ENCODE results near the gene DSG1.
"Not testable (repeated sequence)": the region's sequence is repeated elsewhere in the genome, so short reads cannot be mapped to it uniquely, and the experiment has no call there.

Gene DSG1

GRCh38 chr18:31353336-31353735, 35.4 kb downstream of the DSG1 start:
- not testable (repeated sequence) for DNase-seq (ENCODE audit: low spot score)

- DNase-seq (ENCODE audit: low spot score) = no peak
Observed at GRCh38 chr18:31354990-31355389, 37.0 kb downstream of the DSG1 start.

- DNase-seq (ENCODE audit: low spot score) = no peak
Observed at GRCh38 chr18:31356025-31356424, 38.1 kb downstream of the DSG1 start.

- no peak for DNase-seq (ENCODE audit: low spot score)
Observed at GRCh38 chr18:31364190-31364589, 46.2 kb downstream of the DSG1 start.

GRCh38 chr18:31369478-31369877, 51.5 kb downstream of the DSG1 start:
- no peak for DNase-seq (ENCODE audit: low spot score)

- DNase-seq (ENCODE audit: low spot score) = no peak
Observed at GRCh38 chr18:31371989-31372388, 54.0 kb downstream of the DSG1 start.

- DNase-seq (ENCODE audit: low spot score) = no peak
Observed at GRCh38 chr18:31373641-31374040, 55.7 kb downstream of the DSG1 start.

- DNase-seq (ENCODE audit: low spot score) = no peak
Observed at GRCh38 chr18:31376477-31376876, 58.5 kb downstream of the DSG1 start, which contains the start of gene DSG4. Gene DSG4, plus strand, starts transcription at chr18:31376777. Its CDS starts 135 bp downstream, at chr18:31376912.

GRCh38 chr18:31380912-31381311, 63.0 kb downstream of the DSG1 start:
- DNase-seq (ENCODE audit: low spot score) = no peak

GRCh38 chr18:31382107-31382506, 64.1 kb downstream of the DSG1 start:
- no peak for DNase-seq (ENCODE audit: low spot score)

- DNase-seq (ENCODE audit: low spot score) = no peak
Observed at GRCh38 chr18:31386741-31387140, 68.8 kb downstream of the DSG1 start.

GRCh38 chr18:31393286-31393685, 75.3 kb downstream of the DSG1 start:
- no peak for DNase-seq (ENCODE audit: low spot score)

- DNase-seq (ENCODE audit: low spot score) = no peak
Observed at GRCh38 chr18:31396796-31397612, 79.0 kb downstream of the DSG1 start.

- no peak for DNase-seq (ENCODE audit: low spot score)
Observed at GRCh38 chr18:31398191-31398590, 80.2 kb downstream of the DSG1 start.

- DNase-seq (ENCODE audit: low spot score) = no peak
Observed at GRCh38 chr18:31399306-31400032, 81.5 kb downstream of the DSG1 start.

- DNase-seq (ENCODE audit: low spot score) = no peak
Observed at GRCh38 chr18:31401156-31402025, 83.4 kb downstream of the DSG1 start.

GRCh38 chr18:31402026-31402373, 84.0 kb downstream of the DSG1 start:
- no peak for DNase-seq (ENCODE audit: low spot score)

- DNase-seq (ENCODE audit: low spot score) = no peak
Observed at GRCh38 chr18:31403409-31403808, 85.4 kb downstream of the DSG1 start.

Measured in D341Med (cell line).